Kasumi-1 (cell line): ENCODE measurements around the gene AIF1.

Source experiments
- DNase-seq, 2 experiments: peaks; one replicate each; lab custom pipeline; 2025; lab: John Stamatoyannopoulos, UW

AIF1 gene

GRCh38 chr6:31642798-31643570 is 27.9 kb downstream of the AIF1 start:
- DNase-seq, result no peak

DNA sequence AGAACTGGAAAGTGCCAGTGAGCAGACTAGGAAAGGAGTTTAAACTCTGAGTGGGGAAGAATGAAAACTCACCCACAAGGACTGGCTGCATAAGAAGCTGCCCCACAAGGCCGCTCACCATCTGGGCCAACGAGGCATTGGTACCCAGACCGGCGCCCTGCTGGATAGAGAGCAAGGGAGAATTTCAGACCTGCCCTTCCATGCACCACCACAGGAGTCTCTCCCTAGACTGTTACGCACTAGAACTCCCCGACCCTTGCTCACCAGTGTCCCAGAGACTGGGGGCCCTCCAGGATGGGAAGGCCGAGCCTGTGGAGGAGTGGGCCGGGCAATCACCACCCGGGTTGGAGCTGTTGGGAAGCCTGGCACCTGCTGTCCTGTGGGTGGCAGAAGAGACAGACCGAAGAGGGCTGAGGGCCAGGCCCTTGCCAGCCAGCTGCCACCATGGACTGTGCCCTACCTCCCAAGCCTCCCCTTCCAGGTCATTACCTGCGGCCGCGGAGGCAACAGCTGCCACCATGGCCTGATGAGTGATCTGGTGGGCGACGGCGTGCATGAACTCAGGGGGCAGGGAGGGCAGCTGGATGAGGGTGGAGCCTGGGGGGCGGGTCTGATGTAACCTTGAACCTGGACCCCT is 28.9 kb downstream of the AIF1 start:
- DNase-seq, result no peak

DNA sequence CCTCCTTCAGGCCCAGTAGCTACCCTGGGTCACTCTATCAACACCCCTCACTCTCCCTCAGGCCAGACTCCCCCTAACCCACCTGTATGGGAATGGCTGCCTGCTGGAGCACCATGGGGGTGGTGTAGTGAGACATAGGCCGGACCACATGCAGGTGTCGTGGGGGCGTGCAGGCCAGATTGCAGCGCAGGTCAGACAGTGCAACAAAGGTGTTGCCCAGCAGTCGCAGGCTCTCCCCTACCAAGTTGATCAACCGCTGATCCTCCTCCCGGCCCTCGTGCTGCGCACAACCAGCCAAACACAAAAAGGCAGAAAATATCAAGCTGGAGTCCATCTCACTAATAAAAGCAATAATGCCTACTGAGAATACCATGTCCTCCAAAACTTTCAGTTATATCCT is 30.3 kb downstream of the AIF1 start:
- DNase-seq, result no peak

DNA sequence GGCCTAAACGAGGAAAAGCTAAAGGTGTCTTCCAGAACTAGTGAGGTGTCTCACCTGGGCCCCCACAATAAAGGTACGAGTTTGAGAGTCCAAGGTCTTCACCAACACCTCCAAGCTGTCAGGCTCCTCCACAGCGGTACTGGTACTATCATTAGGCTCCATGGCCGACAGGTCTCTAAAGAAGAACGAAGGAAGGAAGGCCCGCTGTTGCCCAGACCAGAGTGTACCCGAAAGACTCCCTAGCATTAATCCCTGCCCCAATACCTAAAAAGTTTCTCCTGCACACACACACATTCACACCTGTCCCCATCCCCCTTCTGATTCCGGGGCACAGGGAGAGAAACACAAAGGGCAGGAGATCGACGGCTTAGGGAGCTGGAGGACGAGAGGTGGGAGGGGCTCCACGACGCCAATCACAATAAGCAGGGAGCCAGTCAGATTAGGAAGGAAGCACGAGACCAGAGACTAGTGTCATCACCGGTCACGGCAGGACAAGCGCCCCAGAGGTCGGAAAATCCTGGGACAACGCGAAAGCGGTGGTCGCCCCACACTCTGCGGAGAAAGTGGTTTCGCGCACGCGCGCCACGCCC is 36.7 kb downstream of the AIF1 start:
- DNase-seq, result peak; percentile 71 to 83

DNA sequence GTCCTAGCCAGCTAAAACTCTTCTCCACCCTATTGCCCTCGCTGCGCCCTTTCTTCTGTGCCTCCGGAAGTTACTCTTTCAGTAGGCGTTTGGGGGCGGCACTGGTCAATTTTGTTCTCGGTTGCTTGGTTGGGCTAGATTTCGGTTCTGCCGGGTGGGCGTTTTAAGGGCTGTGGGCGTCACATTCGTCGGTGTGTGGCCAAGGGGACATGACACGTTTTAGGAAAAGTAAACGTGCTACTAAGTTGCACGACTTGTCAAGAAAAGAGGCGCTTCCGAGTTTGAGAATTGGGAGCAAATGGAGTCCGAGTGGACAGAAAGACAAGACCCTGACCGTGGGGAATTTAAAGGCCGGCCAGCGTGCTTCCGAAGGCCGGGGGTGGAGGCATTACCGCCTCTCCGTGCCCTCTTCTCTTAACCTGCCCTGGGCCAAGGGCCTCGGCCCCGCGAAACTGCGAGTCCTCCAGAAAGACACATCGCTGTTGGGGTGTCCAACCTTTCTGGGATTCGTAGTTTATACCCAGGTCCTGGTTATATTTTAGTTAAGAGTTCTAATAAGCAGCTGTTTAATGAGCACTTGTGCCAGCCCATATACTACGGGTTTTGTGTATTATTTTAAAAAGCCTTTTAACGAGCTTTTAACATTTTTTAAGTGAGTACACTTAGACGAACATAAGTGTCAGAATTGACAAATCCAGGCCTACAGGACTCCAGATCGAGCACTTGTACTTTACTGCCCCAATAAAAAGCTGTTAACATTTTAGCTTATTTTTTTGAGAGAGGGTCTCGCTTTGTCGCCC is 38.1 kb downstream of the AIF1 start:
- peak; percentile 97 for DNase-seq

GRCh38 chr6:31654574-31655348 is 39.7 kb downstream of the AIF1 start:
- no peak for DNase-seq

DNA sequence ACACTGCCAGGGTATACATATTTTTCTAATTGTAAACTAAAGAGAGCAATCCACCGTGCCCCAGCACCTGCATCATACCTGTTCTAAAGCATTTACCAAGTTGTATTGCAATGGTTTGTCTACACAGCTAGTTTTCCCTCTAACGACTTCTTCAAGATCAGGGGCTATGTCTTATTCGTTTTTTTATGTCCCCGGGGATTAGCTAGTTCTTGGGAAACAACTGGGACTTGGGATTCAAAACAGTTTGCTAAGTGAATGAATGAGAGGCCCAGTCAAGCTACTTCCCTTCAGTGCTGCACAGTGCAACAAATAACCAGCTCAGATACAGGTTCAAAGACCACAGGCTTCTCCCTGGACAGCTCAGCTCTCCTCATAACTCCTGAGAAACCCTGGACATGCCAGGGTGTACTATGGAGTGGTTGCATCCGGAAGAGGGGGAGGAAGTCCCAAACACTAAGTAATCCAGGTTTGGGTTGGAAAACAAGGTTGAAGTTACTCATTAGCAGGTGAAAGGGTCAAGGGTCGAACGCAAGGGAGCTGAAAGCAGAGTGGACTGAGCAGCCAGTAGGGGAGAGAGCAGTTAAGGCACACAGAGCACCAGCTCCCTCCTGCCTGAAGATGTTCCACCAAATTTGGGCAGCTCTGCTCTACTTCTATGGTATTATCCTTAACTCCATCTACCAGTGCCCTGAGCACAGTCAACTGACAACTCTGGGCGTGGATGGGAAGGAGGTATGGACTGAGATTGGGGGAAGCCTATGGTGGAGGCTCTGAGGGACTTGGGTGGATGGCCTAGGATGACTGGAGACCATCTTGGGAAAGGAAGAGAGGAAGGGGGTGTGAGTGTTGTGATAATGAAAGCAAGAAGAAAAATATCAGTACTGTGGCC is 40.6 kb downstream of the AIF1 start, which contains the start of gene APOM:
Gene APOM, plus strand, starts transcription at position 546 of the 889 bp plus-strand sequence. Its CDS starts 73 bp downstream, at position 619.
- no peak for DNase-seq

DNA sequence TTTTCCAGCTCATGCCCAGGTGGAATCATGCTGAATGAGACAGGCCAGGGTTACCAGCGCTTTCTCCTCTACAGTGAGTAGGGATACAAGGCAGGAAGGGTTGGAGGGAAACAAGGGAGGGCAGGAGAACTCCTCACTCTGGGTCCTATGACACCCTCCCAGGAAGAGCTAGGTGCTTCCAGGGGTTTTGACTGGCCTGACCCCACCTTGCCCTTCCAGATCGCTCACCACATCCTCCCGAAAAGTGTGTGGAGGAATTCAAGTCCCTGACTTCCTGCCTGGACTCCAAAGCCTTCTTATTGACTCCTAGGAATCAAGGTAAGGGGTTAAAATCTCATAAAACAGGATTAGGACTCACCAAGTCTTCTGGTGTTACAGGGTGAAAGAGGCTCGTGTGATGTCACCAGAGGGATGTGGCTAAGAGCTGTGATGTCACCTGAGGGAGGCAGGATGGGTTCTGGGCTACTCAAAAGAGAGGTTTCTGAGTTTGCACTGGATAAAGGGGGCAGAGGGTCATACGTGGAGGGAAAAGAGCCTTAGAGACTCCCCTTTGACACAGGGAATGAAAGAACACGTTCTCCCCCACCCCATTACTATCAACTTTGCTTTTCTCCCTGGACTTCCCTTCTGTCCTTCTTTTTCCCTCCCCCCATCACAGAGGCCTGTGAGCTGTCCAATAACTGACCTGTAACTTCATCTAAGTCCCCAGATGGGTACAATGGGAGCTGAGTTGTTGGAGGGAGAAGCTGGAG is 42.5 kb downstream of the AIF1 start:
- DNase-seq, result no peak

DNA sequence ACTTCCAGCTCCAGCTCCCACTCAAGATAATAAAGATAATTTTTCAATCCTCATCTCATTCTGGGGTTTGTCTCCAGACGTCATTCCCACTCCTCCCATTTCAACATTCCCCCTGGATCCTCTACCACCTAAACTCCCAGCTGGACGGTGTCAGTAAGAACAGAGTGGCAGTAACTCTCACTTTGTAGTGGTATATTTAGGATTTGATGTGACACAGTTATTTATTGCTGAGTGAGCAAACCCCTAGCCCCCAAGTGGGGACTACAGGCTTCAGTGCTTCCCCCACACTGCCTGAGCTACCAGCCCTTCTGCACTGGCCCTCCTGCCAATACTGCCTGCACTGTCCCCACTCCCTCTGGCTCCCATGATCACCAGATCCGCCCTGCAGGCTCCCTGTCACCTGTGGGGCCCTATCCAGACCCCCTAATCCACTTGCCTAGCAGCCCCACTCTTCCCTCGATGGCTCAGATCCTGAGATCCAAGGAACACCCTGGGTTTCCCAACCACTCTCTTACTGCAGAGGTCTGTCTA is 43.2 kb downstream of the AIF1 start:
- DNase-seq, result no peak

DNA sequence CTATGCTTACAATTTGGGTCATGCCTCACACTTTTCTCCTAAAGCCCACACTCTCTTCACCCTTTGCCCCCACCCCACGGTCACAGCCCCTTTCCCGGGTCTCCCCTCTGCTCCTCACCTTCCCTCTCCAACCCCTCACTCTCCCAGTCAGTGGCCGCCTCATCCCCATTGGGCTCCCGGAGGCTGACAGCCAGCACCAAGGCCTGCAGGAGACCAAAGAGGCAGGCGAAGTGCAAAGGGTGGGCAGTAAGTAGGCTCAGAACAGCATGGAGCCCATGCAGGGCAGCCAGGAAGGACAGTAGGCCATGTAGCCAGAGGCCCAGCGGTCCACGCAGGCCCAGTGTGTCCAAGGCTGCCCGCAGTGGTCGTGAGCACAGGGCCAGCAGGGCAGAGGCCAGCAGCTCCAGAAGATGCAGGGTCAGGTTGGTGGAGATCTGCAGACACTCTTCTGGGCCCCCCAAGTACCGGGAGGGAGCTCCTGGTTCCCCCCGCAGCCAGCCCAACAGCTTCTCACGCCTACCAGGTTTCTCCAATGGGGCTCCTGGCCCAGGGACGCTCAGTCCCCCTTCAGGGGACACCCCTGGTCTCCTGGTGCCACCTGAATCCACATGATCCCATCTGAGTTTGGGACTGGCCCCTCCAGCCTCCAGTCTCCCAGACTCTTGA is 44.1 kb downstream of the AIF1 start:
- no peak for DNase-seq

DNA sequence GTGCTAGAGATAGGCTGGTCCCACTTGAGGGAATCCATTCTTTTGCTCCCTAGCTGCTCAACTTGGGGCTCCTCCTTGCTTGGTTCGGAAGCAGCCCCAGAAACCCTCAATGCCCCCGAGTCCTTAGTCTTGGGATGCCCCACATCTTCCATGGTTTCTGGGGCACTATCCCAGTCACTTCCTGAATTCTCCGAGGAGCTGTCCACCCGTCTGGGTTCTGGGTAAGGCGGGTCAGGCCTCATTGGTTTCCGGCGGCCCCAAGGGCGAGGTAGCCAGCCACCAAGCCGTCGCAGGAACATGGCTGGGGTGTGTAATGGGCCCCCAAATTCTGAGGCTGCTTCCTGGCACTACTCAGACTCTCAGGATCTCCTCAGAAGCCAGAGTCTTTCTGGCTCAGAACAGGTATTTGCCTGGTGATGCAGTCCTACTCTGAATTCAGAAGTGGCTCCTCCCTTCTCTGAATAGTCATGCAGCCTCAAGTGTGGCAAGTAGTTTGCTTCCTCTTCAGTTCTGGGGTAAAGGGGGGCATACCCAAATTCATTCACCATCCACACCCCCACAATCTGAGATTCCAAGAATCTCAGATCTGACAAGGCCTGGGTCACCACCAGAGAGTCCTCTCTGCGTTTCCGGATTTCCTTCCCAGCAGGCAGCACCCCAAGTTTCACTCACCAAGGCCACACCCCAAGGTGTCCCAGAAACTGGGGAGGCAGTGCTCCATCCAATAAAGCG is 44.8 kb downstream of the AIF1 start:
- DNase-seq, result peak in 1 of 2 experiments; percentile 23

DNA sequence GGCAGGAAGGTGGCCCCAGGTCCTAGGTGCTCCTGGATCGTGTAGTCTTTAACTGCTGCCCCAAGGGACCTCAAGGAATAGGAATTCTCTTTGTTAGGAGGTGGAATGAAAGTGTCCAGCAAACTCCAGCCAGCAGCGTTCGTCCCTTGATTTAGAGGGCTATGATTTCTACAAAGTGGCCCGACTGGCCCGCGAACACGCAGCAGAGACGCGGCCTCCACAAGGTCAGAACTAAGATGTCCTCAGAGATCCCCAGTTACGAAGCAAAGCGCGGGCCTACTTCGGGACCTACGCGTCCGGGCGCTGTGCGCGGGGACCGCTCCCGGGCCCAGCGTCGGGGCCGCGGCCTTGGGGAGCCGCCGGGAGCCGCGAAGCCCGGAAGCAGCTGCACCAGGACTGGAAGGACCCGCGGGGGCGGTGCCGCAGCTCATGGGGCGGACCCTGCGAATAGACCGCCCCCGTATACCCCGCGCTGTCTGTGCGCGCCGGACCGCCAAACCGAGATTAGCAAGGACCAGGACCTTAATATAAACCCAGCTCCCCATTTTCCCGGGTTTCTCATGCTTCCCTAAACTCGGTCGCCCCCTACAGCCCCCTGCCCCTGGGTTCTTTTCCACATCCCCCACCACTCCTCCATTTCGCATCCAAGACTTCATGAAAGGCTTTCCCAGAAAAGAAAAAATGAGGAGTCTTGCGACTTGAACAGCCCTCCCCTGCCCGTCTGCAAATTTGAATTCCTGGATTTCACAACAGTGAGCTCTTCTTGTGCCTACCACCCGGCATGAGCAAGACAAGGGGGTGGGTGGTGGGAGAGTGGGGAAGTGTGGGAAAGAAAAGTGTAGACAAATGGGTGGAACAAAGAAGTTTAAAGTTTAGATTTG is 45.6 kb downstream of the AIF1 start, which contains the start of gene C6orf47:
Gene C6orf47, minus strand, starts transcription at position 398 of the 881 bp plus-strand sequence. CDS start 831 bp downstream, outside the sequence.
- peak; percentile 76 to 77 for DNase-seq

DNA sequence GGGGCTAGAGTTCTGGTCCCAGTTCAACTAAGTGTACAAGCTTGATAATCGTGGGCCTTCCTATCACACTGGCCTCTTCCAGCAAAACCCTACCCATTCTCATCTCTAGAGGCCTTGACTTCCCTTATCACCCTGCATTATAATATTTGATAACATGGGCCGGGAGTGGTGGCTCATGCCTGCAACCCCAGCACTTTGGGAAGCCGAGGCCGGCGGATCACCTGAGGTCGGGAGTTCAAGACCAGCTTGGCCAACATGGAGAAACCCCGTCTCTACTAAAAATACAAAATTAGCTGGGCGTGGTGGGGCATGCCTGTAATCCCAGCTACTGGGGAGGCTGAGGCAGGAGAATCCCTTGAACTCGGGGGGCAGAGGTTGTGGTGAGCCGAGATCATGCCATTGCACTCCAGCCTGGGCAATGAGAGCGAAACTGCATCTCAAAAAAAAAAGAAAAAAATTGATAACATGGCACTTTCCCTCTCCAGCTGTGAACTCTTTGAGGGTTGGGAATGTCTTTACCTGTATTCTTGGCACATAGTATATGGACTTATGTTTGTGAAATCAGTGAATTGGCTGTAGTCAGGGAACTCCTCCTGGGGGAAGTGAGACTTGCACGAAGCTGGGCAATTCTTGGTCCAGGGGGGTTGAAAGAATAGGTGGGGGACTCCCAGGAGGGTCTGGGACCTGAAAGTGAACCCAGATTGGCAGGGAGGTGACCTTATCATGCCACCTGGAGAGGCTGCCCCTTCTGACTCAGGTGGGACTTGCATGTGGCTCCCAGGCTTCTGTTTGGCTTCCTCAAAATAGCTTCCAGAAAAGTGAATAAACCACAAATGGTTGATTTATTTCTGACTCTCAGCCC is 46.5 kb downstream of the AIF1 start:
- peak in 1 of 2 experiments; percentile 21 for DNase-seq

DNA sequence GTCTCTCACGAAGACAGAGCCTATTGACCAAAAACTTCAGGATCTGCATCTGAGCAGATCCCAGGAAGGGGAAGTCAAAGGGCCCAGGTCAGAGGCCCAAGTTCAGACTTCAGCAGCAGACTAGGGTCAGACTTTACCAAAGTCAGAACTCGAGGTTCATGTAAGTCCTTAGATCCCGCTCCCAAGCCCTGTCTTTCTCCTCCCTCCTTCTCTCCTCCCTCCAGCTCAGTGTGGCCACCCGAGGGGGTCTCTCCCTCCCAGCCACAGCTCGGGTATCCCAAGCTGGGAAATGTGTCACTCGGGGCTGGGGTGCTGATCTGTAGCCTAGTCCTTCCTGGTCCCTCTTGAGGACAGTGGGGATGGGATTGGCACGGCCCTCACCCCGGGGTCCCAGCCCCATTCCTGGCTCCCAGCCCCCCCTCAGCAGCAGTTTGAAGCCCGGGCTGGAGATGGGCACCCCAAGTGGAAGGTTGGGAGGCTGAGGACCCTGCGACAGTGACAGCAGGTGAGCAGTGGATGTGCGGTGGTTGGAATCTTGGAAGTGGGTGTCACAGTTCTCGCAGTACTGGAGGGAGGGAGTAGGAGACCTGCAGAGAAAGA is 47.2 kb downstream of the AIF1 start:
- DNase-seq, result no peak

GRCh38 chr6:31663126-31663960 is 48.3 kb downstream of the AIF1 start:
- no peak for DNase-seq
